MV-4-11 (cell line): ENCODE data around the gene CEP164.
A peak's percentile ranks its signal among the peaks of the same experiment; 100 is the strongest.
"Not testable (repeated sequence)": the region's sequence is repeated elsewhere in the genome, so short reads cannot be mapped to it uniquely, and the experiment has no call there.

Experiments used
- DNase-seq: peaks from one replicate; lab custom pipeline; 2025; lab: John Stamatoyannopoulos, UW

Gene CEP164

GRCh38 chr11:117396970-117397369, 69.3 kb downstream of the CEP164 start:
- no peak for DNase-seq

GRCh38 chr11:117398618-117399017, 71.0 kb downstream of the CEP164 start:
- DNase-seq, result not testable (repeated sequence)

- DNase-seq, result not testable (repeated sequence)
Observed at GRCh38 chr11:117399100-117399840, 71.6 kb downstream of the CEP164 start.

DNA sequence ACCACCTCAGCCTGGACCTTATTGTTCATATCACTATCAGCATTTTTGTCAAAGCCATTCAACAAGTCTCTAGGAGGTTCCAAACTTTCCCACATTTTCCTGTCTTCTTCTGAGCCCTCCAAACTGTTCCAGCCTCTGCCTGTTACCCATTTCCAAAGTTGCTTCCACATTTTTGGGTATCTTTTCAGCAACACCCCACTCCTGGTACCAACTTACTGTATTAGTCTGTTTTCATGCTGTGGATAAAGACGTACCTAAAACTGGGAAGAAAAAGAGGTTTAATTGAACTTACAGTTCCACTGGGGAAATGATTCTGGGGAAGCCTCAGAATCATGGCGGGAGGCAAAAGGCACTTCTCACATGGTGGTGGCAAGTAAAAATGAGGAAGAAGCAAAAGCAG, 78.2 kb downstream of the CEP164 start:
- peak; percentile 23 for DNase-seq

GRCh38 chr11:117407016-117407415, 79.4 kb downstream of the CEP164 start:
- no peak for DNase-seq

DNA sequence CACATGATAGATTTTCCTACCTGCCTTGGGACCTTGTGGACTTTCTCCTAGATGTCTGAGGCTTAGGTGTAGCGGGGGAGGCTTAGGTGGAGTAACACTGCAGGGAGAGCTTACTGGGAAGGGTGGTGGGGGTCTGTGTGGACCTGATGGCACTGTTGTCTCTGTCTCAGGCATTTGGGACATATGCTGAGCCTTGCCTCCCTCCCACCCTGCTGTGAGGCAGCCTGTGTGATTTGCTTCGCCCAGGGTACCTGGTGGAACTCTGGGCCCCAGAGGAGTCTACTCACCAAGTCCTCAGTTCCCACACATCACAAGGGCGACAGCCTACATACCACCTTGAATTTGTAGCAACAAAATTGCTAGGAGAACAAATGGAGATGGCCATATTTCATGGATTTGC, 80.7 kb downstream of the CEP164 start:
- DNase-seq, result no peak

DNA sequence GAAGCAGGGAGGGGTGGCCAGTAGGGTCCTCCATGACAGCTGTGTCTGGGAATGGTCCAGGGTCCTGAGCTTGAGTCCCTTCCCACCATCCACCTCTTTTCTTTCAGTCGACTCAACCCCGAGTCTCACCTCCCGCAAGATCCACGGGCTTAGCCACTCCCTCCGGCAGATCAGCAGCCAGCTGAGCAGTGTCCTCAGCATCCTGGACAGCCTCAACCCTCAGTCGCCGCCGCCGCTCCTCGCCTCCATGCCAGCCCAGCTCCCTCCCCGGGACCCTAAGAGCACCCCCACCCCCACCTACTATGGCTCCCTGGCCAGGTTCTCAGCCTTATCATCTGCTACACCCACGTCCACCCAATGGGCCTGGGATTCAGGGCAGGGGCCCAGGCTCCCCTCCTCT, 81.9 kb downstream of the CEP164 start:
- no peak for DNase-seq

DNA sequence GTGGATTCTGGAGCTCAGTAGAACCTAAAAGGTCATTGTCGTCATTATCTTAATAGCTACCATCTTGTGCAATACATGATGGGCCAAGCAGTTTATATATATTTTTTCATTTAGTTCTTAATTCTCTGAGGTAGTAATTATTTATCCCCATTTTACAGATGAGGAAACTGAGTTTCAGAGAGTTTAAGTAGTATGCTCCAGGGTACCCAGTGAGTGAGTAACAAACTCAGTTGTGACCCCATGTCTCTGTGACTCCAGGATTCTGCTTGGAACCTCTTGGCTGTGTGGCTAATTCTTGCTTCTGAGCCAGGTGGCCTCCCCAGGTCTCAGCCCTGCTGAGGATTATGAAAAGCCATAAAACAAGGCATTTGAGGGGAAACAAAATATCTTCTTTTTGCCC, 82.6 kb downstream of the CEP164 start:
- DNase-seq, result no peak

GRCh38 chr11:117410861-117411710, 83.4 kb downstream of the CEP164 start:
- DNase-seq, result no peak

GRCh38 chr11:117411736-117412135, 84.1 kb downstream of the CEP164 start:
- DNase-seq, result no peak

DNA sequence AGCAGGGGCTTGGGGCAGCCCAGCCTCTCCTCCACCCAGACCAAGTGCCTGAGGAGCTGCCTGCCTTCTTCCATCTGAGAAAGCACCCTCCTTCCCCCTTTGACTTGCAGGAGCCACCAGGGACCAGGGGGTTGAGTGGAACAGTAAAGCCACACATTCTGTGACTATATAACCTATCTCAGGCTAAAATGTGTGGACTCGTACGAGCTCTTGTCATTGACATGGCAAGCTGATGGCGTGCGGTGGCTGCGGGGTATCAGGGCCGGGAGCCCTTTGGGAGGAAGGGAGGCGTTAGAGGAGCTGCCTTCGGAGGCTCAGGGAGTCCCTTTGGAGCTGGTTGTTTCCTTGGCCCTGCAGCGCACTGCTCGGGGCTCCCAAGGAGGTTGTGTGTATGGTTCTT, 84.5 kb downstream of the CEP164 start:
- no peak for DNase-seq

DNA sequence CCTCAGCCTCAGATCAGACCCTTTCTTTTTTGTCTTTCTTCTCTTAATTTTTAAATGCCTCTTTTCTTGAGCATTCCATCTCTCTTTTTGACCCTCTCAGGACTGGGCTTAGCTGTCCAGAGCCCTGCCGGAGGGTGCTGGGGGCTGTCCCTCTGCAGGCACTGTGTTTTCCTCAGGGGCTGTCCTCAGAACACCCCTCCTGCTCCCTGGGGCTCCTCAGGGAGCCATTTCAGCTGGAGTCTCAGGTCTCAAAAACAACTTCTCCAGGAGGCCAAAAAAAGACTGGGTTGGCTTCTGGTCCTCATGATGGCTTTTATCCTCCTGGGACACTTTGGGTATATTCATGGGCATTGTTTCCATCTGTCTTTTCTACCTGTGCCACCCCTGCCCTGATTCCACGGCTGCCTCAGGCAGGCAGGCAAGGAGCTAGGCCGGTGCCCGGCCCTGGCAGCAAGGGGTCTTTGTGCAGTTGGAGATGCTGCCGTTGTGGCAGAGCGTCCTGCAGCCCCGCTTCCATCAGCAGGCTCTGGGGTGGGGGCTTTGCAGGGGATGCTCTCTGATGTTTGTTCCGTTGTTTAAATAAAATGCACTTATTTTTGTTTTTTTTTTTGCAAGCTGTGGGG, 85.1 kb downstream of the CEP164 start:
- no peak for DNase-seq

- no peak for DNase-seq
Observed at GRCh38 chr11:117413616-117414015, 86.0 kb downstream of the CEP164 start.

- DNase-seq, result no peak
Observed at GRCh38 chr11:117414724-117415123, 87.1 kb downstream of the CEP164 start.

DNA sequence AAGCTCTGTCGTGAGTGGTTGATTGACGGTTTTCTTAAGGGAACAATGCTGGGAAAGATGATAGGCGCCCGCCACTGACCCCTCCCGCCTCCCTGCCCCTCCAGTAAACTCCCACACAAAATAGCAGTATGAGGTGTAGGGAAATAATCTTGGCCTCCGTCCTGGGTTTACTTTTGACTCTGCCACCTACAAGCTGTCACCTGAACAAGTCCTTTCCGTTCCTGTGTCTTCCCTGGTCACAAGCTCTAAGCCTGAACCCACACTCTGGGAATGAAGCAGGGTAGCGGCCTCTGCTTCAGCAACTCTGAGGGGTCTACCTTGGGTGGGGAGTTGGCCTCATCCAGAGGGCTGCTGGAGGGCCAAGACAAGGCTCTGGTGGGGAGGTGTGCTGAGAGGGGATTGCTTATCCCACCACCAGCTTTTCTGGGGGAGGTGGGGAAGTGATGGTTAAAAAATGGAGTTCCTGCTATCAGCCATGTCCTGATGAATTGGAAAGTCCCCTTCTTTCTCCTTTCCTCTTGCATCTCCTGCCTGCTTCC, 87.8 kb downstream of the CEP164 start:
- no peak for DNase-seq

DNA sequence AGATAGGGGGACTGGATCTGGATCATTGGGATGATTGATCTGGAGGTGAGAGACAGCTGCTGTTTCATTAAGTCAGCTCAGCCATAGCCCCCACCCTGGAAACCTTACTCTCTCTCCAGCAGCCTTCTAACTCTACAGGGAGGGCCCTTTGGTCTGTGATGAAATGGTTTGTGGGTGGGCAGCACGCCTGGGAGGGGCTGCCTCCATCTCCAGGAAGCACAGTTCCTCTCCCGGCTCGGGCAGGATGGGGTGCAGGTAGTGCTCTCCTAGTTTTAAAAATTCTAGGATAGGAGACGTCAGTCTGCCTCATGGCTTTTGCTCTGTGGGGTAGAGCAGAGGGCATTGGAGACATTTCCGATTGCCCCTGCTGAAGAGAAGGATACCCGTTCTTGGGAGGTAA, 89.7 kb downstream of the CEP164 start:
- no peak for DNase-seq

- DNase-seq, result no peak
Observed at GRCh38 chr11:117417856-117418255, 90.2 kb downstream of the CEP164 start.

GRCh38 chr11:117418737-117419481, 91.3 kb downstream of the CEP164 start:
- DNase-seq, result no peak

- DNase-seq, result no peak
Observed at GRCh38 chr11:117419482-117420142, 92.0 kb downstream of the CEP164 start.

DNA sequence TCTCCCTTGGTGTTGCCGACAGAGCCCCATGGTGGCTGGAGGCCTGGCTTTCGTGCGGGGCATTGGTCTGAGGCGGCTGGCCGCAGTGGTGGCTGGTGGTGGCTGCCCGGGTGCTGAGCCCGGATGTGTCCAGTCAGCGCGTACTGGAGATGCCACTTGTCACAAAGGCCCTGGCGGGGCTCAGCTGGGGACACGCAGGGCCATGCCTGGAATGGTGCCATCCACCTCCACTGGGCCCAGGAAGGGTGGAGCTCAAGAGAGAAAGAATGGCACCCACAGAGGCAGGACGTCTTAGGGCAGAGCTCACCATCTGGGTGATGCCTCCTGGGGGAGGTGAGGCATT, 92.5 kb downstream of the CEP164 start:
- DNase-seq, result no peak

DNA sequence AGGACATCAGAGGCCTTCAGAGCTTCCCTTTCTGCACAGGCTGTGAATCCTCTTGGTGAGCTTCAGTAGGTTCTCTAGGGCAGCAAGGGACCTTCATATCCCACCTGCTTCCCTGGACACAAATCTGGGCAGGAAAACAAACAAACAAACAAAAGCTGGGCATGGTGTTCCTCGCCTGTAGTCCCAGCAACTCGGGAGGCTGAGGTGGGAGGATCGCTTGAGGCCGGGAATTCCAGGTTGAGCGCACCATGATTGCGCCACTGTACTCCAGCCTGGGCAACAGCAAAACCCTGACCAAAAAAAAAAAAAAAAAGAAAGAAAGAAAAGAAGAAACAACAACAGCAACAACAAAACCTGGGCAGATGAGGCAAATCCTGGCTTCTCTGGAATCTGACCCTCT, 92.9 kb downstream of the CEP164 start:
- DNase-seq, result no peak

GRCh38 chr11:117421041-117421440, 93.4 kb downstream of the CEP164 start:
- no peak for DNase-seq
